Measurements from ENCODE around the gene LSP1.
"Not testable (repeated sequence)": the region's sequence is repeated elsewhere in the genome, so short reads cannot be mapped to it uniquely, and the experiment has no call there.

LSP1 gene

GRCh38 chr11:1932681-1933080, 79.8 kb downstream of the LSP1 start:
- no peak for DNase-seq

GRCh38 chr11:1933416-1934334, 80.8 kb downstream of the LSP1 start:
- DNase-seq, result no peak

GRCh38 chr11:1934335-1935155, 81.7 kb downstream of the LSP1 start:
- no peak for DNase-seq

- no peak for DNase-seq
Measured at GRCh38 chr11:1935156-1936071, 82.5 kb downstream of the LSP1 start.

GRCh38 chr11:1936072-1936780, 83.3 kb downstream of the LSP1 start:
- no peak for DNase-seq

- DNase-seq, result no peak
Measured at GRCh38 chr11:1936781-1937615, 84.1 kb downstream of the LSP1 start.

GRCh38 chr11:1937616-1938342, 84.9 kb downstream of the LSP1 start:
- no peak for DNase-seq

- DNase-seq, result no peak
Measured at GRCh38 chr11:1938343-1939005, 85.6 kb downstream of the LSP1 start.

- DNase-seq, result no peak
Measured at GRCh38 chr11:1939006-1939625, 86.2 kb downstream of the LSP1 start.

GRCh38 chr11:1939788-1940187, 86.9 kb downstream of the LSP1 start:
- not testable (repeated sequence) for DNase-seq
